Jurkat, Clone E6-1 (cell line): ENCODE data around the gene NELFB.
A peak's percentile ranks its signal among the peaks of the same experiment; 100 is the strongest.
"Not testable (repeated sequence)": the region's sequence is repeated elsewhere in the genome, so short reads cannot be mapped to it uniquely, and the experiment has no call there.

Experiments used
- DNase-seq: peaks from one replicate; pipeline ENCODE4 v3.0.0-alpha.2; 2011; ENCODE audit warnings: low read depth, low spot score
- H3K4me3 ChIP-seq: 2 replicates; pipeline ENCODE4 v1.5.1; 2011; ENCODE audit warnings: mild to moderate bottlenecking, low read length, control low read depth, moderate library complexity

The NELFB gene

GRCh38 chr9:137232510-137232909 lies 22.6 kb upstream of the NELFB start:
- no peak for DNase-seq

GRCh38 chr9:137233143-137233980 lies 21.8 kb upstream of the NELFB start:
- DNase-seq: no peak
- H3K4me3 ChIP-seq: no peak overlapping the region

More at GRCh38 chr9:137232510-137232909, 22.6 kb upstream of the NELFB start:
- H3K4me3 ChIP-seq: no peak overlapping the region

- no peak for DNase-seq
- H3K4me3 ChIP-seq: no peak overlapping the region
Observed at GRCh38 chr9:137234055-137234697, 21.0 kb upstream of the NELFB start.

GRCh38 chr9:137234758-137235423 lies 20.2 kb upstream of the NELFB start:
- no peak overlapping the region for H3K4me3 ChIP-seq
- no peak for DNase-seq

- H3K4me3 ChIP-seq: no peak overlapping the region
- no peak for DNase-seq
Observed at GRCh38 chr9:137235424-137236237, 19.5 kb upstream of the NELFB start.

GRCh38 chr9:137236238-137236935 lies 18.7 kb upstream of the NELFB start:
- H3K4me3 ChIP-seq: 0 out of 2 replicates have a peak overlapping the region, but pooled peaks have one; percentile 9
- peak; percentile 76 for DNase-seq

- DNase-seq: no peak
- 0 out of 2 replicates have a peak overlapping the region, but pooled peaks have one; percentile 9 for H3K4me3 ChIP-seq
Observed at GRCh38 chr9:137236936-137237421, 18.1 kb upstream of the NELFB start.

GRCh38 chr9:137237759-137238726 lies 17.1 kb upstream of the NELFB start:
- DNase-seq: no peak
- no peak overlapping the region for H3K4me3 ChIP-seq

- not testable (repeated sequence) for DNase-seq
Observed at GRCh38 chr9:137239541-137240200, 15.5 kb upstream of the NELFB start.

GRCh38 chr9:137240318-137240840 lies 14.7 kb upstream of the NELFB start:
- H3K4me3 ChIP-seq: peak overlapping the region; percentile 67
- DNase-seq: peak; percentile 58

More at GRCh38 chr9:137239541-137240200, 15.5 kb upstream of the NELFB start:
- peak overlapping the region; percentile 67 for H3K4me3 ChIP-seq

- H3K4me3 ChIP-seq: peak within 1 kb of the TSS; percentile 76
- peak; percentile 100 for DNase-seq
Observed at GRCh38 chr9:137240841-137241489, 14.2 kb upstream of the NELFB start, which contains the start of gene TUBB4B. Gene TUBB4B, plus strand, starts transcription at chr9:137241287. Its CDS starts 74 bp downstream, at chr9:137241361.

GRCh38 chr9:137241490-137242268 lies 13.4 kb upstream of the NELFB start:
- DNase-seq: no peak
- H3K4me3 ChIP-seq: peak overlapping the region; percentile 76

- H3K4me3 ChIP-seq: peak overlapping the region; percentile 76
- DNase-seq: no peak
Observed at GRCh38 chr9:137242269-137243203, 12.6 kb upstream of the NELFB start.

- DNase-seq, H3K4me3 ChIP-seq: not testable (repeated sequence)
Observed at GRCh38 chr9:137243266-137243625, 11.9 kb upstream of the NELFB start.
